HEK293 (cell line): ENCODE measurements around the gene PROK2.

Experiments
- CTCF ChIA-PET: fragments of 350-600 bp; formaldehyde crosslinking; extraction: SDS; loops from one replicate; lab custom pipeline; 2021; ENCODE audit warnings: antibody characterized with exemption; lab: Yijun Ruan, JAX
- POLR2A ChIA-PET: fragments of 300-600 bp; formaldehyde crosslinking; extraction: SDS; loops from one replicate; lab custom pipeline; 2020; ENCODE audit warnings: antibody characterized with exemption, inconsistent platforms; lab: Yijun Ruan, JAX
- H3K27ac ChIP-seq: fragments of 200-500 bp; sonication (Bioruptor generic); 2 replicates; pipeline ENCODE4 v1.5.1; 2014; ENCODE audit warnings: low read depth, low read length, control low read depth, inconsistent platforms; ENCODE audit errors: extremely low read depth
- H3K36me3 ChIP-seq, 2 experiments: fragments of 200-500 bp in 1 of 2; sonication (Bioruptor generic) in 1 of 2; 1 replicate in 1 of 2; 2 replicates in 1 of 2; pipeline ENCODE4 v1.5.1; 2014 to 2017; ENCODE audit warnings: inconsistent platforms in 2 of 2, low read length in 2 of 2; ENCODE audit not compliant: control insufficient read depth in 2 of 2, insufficient read depth in 1 of 2
- H3K4me1 ChIP-seq: fragments of 200-500 bp; sonication (Bioruptor generic); 2 replicates; pipeline ENCODE4 v1.5.1; 2014; ENCODE audit warnings: mild to moderate bottlenecking, low read length, inconsistent platforms; ENCODE audit not compliant: control insufficient read depth, insufficient read depth
- H3K4me3 ChIP-seq: 2 replicates; pipeline ENCODE4 v1.5.1; 2011; ENCODE audit warnings: low read depth, mild to moderate bottlenecking, control low read depth, low read length, moderate library complexity
- H3K9me3 ChIP-seq: fragments of 200-500 bp; sonication (Bioruptor generic); 2 replicates; pipeline ENCODE4 v1.5.1; 2014; ENCODE audit warnings: low read depth, low read length, inconsistent platforms; ENCODE audit not compliant: control insufficient read depth, insufficient read depth
- GLI2 ChIP-seq: fragments of 450-650 bp; formaldehyde crosslinking; IDR thresholded peaks from 2 replicates; pipeline ENCODE4; 2017; ENCODE audit warnings: missing biosample characterization, missing genetic modification characterization, low read depth, borderline replicate concordance
- RBAK ChIP-seq: fragments of 450-650 bp; formaldehyde crosslinking; IDR thresholded peaks from 2 replicates; pipeline ENCODE4 v1.5.1; 2016; ENCODE audit warnings: missing biosample characterization, missing genetic modification characterization
- SP3 ChIP-seq: fragments of 450-650 bp; formaldehyde crosslinking; IDR thresholded peaks from 2 replicates; pipeline ENCODE4 v1.5.1; 2016; ENCODE audit warnings: missing biosample characterization, missing genetic modification characterization
- WT1 ChIP-seq: fragments of 450-650 bp; formaldehyde crosslinking; IDR thresholded peaks from 2 replicates; pipeline ENCODE4 v1.5.1; 2016; ENCODE audit warnings: missing biosample characterization, missing genetic modification characterization
- ZBTB17 ChIP-seq: fragments of 450-650 bp; formaldehyde crosslinking; IDR thresholded peaks from 2 replicates; pipeline ENCODE4 v1.5.1; 2016; ENCODE audit warnings: missing biosample characterization, missing genetic modification characterization
- ZBTB7A ChIP-seq: fragments of 450-650 bp; formaldehyde crosslinking; IDR thresholded peaks from 2 replicates; pipeline ENCODE4 v1.5.1; 2016; ENCODE audit warnings: low read depth, missing biosample characterization, missing genetic modification characterization
- ZFP37 ChIP-seq: fragments of 450-650 bp; formaldehyde crosslinking; IDR thresholded peaks from 2 replicates; pipeline ENCODE4 v1.5.1; 2016; ENCODE audit warnings: missing biosample characterization, missing genetic modification characterization
- ZIC2 ChIP-seq: fragments of 450-650 bp; formaldehyde crosslinking; IDR thresholded peaks from 2 replicates; pipeline ENCODE4 v1.5.1; 2016; ENCODE audit warnings: missing biosample characterization, missing genetic modification characterization
- ZNF19 ChIP-seq: fragments of 450-650 bp; formaldehyde crosslinking; IDR thresholded peaks from 2 replicates; pipeline ENCODE4; 2016; ENCODE audit warnings: missing biosample characterization, missing genetic modification characterization, low read depth
- ZNF23 ChIP-seq: fragments of 450-650 bp; formaldehyde crosslinking; IDR thresholded peaks from 2 replicates; pipeline ENCODE4 v1.5.1; 2016; ENCODE audit warnings: missing biosample characterization, missing genetic modification characterization, borderline replicate concordance
- ZNF248 ChIP-seq: fragments of 450-650 bp; formaldehyde crosslinking; IDR thresholded peaks from 2 replicates; pipeline ENCODE4 v1.5.1; 2017; ENCODE audit warnings: missing biosample characterization, missing genetic modification characterization
- ZNF366 ChIP-seq: fragments of 450-650 bp; formaldehyde crosslinking; conservative IDR thresholded peaks from 2 replicates; pipeline ENCODE4 v1.5.1; 2016; ENCODE audit warnings: missing biosample characterization, missing genetic modification characterization
- ZNF394 ChIP-seq: fragments of 450-650 bp; formaldehyde crosslinking; IDR thresholded peaks from 2 replicates; pipeline ENCODE4 v1.5.1; 2016; ENCODE audit warnings: missing biosample characterization, missing genetic modification characterization, mild to moderate bottlenecking, moderate library complexity, borderline replicate concordance
- ZNF416 ChIP-seq: fragments of 450-650 bp; formaldehyde crosslinking; IDR thresholded peaks from 2 replicates; pipeline ENCODE4 v1.5.1; 2016; ENCODE audit warnings: missing biosample characterization, missing genetic modification characterization
- ZNF48 ChIP-seq: fragments of 450-650 bp; formaldehyde crosslinking; IDR thresholded peaks from 2 replicates; pipeline ENCODE4 v1.5.1; 2016; ENCODE audit warnings: missing biosample characterization, missing genetic modification characterization
- ZNF529 ChIP-seq: fragments of 450-650 bp; formaldehyde crosslinking; IDR thresholded peaks from 2 replicates; pipeline ENCODE4 v1.5.1; 2017; ENCODE audit warnings: missing genetic modification characterization, missing biosample characterization; ENCODE audit not compliant: insufficient replicate concordance
- ZNF549 ChIP-seq: fragments of 450-650 bp; IDR thresholded peaks from 2 replicates; pipeline ENCODE4 v1.5.1; 2018; ENCODE audit warnings: missing biosample characterization, missing genetic modification characterization, mild to moderate bottlenecking, inconsistent platforms, moderate library complexity
- ZNF621 ChIP-seq: fragments of 450-650 bp; formaldehyde crosslinking; IDR thresholded peaks from 2 replicates; pipeline ENCODE4 v1.5.1; 2017; ENCODE audit warnings: missing biosample characterization, missing genetic modification characterization
- ZNF626 ChIP-seq: fragments of 450-650 bp; sonication (Bioruptor Pico); formaldehyde crosslinking; IDR thresholded peaks from 2 replicates; pipeline ENCODE4 v1.5.1; 2018; ENCODE audit warnings: missing biosample characterization, missing genetic modification characterization, inconsistent platforms
- ZNF768 ChIP-seq: fragments of 450-650 bp; formaldehyde crosslinking; IDR thresholded peaks from 2 replicates; pipeline ENCODE4 v1.5.1; 2018; ENCODE audit warnings: missing biosample characterization, mild to moderate bottlenecking, missing genetic modification characterization
- ZSCAN16 ChIP-seq: fragments of 450-650 bp; formaldehyde crosslinking; IDR thresholded peaks from 2 replicates; pipeline ENCODE4 v1.5.1; 2016; ENCODE audit warnings: missing biosample characterization, missing genetic modification characterization
- TF ChIP-seq, protein P1 (sequence below): fragments of 450-650 bp; formaldehyde crosslinking; IDR thresholded peaks from 2 replicates; pipeline ENCODE4 v1.5.1; 2016; ENCODE audit warnings: missing biosample characterization, missing genetic modification characterization
- TF ChIP-seq, protein P2 (sequence below): fragments of 450-650 bp; formaldehyde crosslinking; IDR thresholded peaks from 2 replicates; pipeline ENCODE4 v1.5.1; 2016; ENCODE audit warnings: missing biosample characterization, missing genetic modification characterization

Gene PROK2

DNA sequence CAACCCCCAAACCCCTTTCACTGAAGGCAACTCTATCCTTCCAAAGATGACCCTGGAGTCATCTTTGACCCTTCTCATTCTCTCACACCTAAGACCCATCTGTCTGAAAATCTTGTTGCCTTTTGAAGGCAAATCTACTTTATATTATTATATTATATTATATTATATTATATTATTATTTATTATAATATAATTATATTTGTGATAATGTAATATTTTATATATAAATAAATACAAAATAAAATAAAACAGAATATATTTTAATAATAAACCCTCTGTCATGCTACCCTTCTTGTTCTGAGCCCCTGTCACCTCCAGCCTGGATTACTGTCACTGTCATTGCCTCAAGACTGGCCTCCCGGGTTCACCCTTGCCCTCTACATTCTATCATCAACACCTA, 5.0 kb upstream of the PROK2 start:
- CTCF ChIA-PET = no interaction called here
- TF ChIP-seq ZBTB17 (tag by site-specific recombination) (no peak), ZNF626 (tag by site-specific recombination) (no peak), ZFP37 (tag by site-specific recombination) (no peak), ZBTB7A (tag by site-specific recombination) (no peak), ZIC2 (tag by site-specific recombination) (no peak), ZNF549 (tag by site-specific recombination) (no peak), SP3 (tag by site-specific recombination) (no peak), WT1 (no peak), ZNF48 (tag by site-specific recombination) (no peak), GLI2 (tag by site-specific recombination) (no peak), ZNF19 (tag by site-specific recombination) (no peak), ZNF366 (tag by site-specific recombination) (no peak)

DNA sequence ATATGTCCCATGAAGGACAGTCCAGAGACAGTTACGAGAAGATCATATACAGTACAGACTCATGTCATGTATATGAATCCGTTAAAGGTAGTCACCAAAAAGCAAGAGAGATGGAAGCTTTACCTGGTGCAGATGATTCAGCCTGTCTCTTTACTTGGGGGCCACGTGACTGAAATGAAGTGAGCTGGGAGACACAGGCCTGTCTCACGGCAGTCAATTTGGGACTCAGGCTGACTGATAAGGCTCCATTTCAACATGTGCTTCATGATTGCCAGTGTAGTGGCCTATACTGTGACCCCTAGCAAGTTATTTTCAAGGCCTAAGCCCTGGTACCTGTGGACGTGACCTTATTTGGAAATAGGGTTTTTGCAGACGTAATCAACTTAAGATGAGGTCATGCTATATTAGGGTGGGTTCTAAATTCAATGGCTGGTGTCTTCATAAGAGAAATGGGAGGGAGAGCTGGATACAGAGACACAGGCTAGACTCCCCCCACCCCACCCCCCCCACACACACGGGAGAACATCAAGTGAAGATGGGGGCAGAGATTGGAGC, 3.0 kb upstream of the PROK2 start:
- Histone ChIP-seq H3K9me3 (no peaks in the 10 kb centered on the region), H3K36me3 (no peaks in the 10 kb centered on the region), H3K4me3 (no peak overlapping the region), H3K27ac (no peak overlapping the region), H3K4me1 (no peaks in the 10 kb centered on the region)
- ChIA-PET POLR2A (no interaction called here), CTCF (no interaction called here)
- TF ChIP-seq GLI2 (tag by site-specific recombination) (no peak), ZNF416 (tag by site-specific recombination) (no peak), ZNF394 (no peak), ZNF248 (tag by site-specific recombination) (no peak), ZNF23 (tag by site-specific recombination) (no peak), RBAK (tag by site-specific recombination) (no peak)
- TF ChIP-seq, protein P1, sequence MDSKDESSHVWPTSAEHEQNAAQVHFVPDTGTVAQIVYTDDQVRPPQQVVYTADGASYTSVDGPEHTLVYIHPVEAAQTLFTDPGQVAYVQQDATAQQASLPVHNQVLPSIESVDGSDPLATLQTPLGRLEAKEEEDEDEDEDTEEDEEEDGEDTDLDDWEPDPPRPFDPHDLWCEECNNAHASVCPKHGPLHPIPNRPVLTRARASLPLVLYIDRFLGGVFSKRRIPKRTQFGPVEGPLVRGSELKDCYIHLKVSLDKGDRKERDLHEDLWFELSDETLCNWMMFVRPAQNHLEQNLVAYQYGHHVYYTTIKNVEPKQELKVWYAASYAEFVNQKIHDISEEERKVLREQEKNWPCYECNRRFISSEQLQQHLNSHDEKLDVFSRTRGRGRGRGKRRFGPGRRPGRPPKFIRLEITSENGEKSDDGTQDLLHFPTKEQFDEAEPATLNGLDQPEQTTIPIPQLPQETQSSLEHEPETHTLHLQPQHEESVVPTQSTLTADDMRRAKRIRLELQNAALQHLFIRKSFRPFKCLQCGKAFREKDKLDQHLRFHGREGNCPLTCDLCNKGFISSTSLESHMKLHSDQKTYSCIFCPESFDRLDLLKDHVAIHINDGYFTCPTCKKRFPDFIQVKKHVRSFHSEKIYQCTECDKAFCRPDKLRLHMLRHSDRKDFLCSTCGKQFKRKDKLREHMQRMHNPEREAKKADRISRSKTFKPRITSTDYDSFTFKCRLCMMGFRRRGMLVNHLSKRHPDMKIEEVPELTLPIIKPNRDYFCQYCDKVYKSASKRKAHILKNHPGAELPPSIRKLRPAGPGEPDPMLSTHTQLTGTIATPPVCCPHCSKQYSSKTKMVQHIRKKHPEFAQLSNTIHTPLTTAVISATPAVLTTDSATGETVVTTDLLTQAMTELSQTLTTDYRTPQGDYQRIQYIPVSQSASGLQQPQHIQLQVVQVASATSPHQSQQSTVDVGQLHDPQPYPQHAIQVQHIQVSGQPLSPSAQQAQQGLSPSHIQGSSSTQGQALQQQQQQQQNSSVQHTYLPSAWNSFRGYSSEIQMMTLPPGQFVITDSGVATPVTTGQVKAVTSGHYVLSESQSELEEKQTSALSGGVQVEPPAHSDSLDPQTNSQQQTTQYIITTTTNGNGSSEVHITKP (tag by site-specific recombination) = no peak

More for the DNA sequence above, 5.0 kb upstream of the PROK2 start:
- H3K27ac ChIP-seq = no peak overlapping the region
- POLR2A ChIA-PET = no interaction called here
- no peak overlapping the region for H3K4me3 ChIP-seq
- no peaks in the 10 kb centered on the region for H3K36me3 ChIP-seq
- H3K4me1 ChIP-seq = no peaks in the 10 kb centered on the region
- no peaks in the 10 kb centered on the region for H3K9me3 ChIP-seq

DNA sequence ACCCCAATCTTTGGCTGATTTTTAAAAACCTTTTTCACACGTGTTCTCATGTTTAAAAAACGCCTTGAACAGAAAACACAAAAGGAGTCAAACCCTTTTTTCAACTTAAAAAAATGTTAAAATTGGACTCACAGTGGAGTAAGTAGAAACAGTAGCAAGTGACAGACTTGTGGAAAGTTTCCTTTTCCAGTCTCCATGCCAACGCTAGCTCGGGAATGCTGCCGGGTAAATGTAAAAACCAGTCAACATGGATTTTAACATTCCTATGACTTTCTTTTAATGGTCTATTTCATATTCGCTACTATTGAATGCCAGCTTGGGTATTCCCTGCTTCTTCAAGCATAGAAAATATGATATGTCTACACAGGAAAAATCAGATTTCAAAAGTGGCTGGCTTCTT, 1.6 kb upstream of the PROK2 start:
- H3K4me3 ChIP-seq = no peak overlapping the region
- no peak for TF ChIP-seq ZNF621
- no peak for TF ChIP-seq ZSCAN16
- no peak for TF ChIP-seq ZNF768 (tag by site-specific recombination)
- TF ChIP-seq ZNF529 (tag by site-specific recombination) = no peak
- TF ChIP-seq, protein P2, sequence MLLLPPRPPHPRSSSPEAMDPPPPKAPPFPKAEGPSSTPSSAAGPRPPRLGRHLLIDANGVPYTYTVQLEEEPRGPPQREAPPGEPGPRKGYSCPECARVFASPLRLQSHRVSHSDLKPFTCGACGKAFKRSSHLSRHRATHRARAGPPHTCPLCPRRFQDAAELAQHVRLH (tag by site-specific recombination) = no peak

More for the DNA sequence above, 1.6 kb upstream of the PROK2 start:
- Histone ChIP-seq H3K9me3 (no peaks in the 10 kb centered on the region), H3K4me1 (0 out of 2 replicates have a peak, but pooled peaks cover 2% of the 10 kb centered on the region), H3K36me3 (no peaks in the 10 kb centered on the region), H3K27ac (no peak overlapping the region)
- ChIA-PET POLR2A (no interaction called here), CTCF (no interaction called here)
